GM12878 (cell line): ENCODE measurements around the gene TMEM150C. TPM values are rescaled to one million over a fixed set of nuclear protein-coding genes. Genes with fewer than 3 reads are reported as not detected.

Experiments
- ATAC-seq: fragments of 200-7000 bp; cut with Tn5 transposase; 3 replicates; pipeline ENCODE4 v1.9.1; 2020; ENCODE audit warnings: mild to moderate bottlenecking, moderate library complexity
- BruUV-seq: library from RNA; stranded (reverse); fragments of 400-500 nt; replicated peaks from 2 replicates; lab custom pipeline; 2021; lab: Mats Ljungman, UMichigan
- CTCF ChIA-PET: fragments of 300-600 bp; sonication (Branson Sonifier 250); formaldehyde crosslinking; extraction: SDS; loops from one replicate; lab custom pipeline; 2021; ENCODE audit warnings: inconsistent platforms; lab: Yijun Ruan, JAX
- POLR2A ChIA-PET: fragments of 350-600 bp; formaldehyde crosslinking; extraction: SDS; loops from one replicate; lab custom pipeline; 2021; ENCODE audit warnings: inconsistent platforms; lab: Charles Lee
- RAD21 ChIA-PET: fragments of 300-600 bp; sonication (Branson Sonifier 250); formaldehyde crosslinking; loops from one replicate; lab custom pipeline; 2023; ENCODE audit warnings: antibody characterized with exemption; ENCODE audit not compliant: unreplicated experiment; lab: Charles Lee
- SMC1A ChIA-PET: fragments of 300-600 bp; sonication (Branson Sonifier 250); formaldehyde crosslinking; loops from one replicate; lab custom pipeline; 2023; ENCODE audit not compliant: unreplicated experiment, uncharacterized antibody; lab: Charles Lee
- DNase-seq: peaks from one replicate; pipeline ENCODE4 v3.0.0-alpha.2; 2011; ENCODE audit warnings: low read depth, low spot score
- FAIRE-seq: peaks from 3 replicates; lab custom pipeline; 2011; peaks lifted over from hg19 to GRCh38; lab: Jason Lieb, UNC
- H2AFZ ChIP-seq: 2 replicates; pipeline ENCODE4 v1.6.0; 2011; ENCODE audit warnings: low read depth, low read length, control low read depth; ENCODE audit not compliant: control insufficient read depth
- H3K27ac ChIP-seq: 2 replicates; pipeline ENCODE4 v1.5.1; 2011; ENCODE audit warnings: control low read depth; ENCODE audit not compliant: control insufficient read depth, insufficient read depth
- H3K27me3 ChIP-seq, 2 experiments: replicated peaks in 1 of 2; 2 replicates each; pipeline versions ENCODE4 v1.6.0 to v1.6.1; 2011; ENCODE audit warnings: low read length in 1 of 2; ENCODE audit not compliant: control insufficient read depth in 2 of 2, insufficient read depth in 2 of 2
- H3K36me3 ChIP-seq, 2 experiments: 2 replicates each; pipeline ENCODE4 v1.5.1; 2011; ENCODE audit warnings: low read length in 1 of 2; ENCODE audit not compliant: control insufficient read depth in 2 of 2, insufficient read depth in 2 of 2
- H3K4me1 ChIP-seq: 2 replicates; pipeline ENCODE4 v1.6.1; 2011; ENCODE audit warnings: mild to moderate bottlenecking, low read length, moderate library complexity, mixed read lengths; ENCODE audit not compliant: control insufficient read depth, insufficient read depth
- H3K4me2 ChIP-seq: 2 replicates; pipeline ENCODE4 v1.6.0; 2011; ENCODE audit warnings: control low read depth; ENCODE audit not compliant: control insufficient read depth, insufficient read depth
- H3K4me3 ChIP-seq: fragments of 200-600 bp; sonication (generic); 2 replicates; pipeline ENCODE4 v1.5.1; 2016
- H3K79me2 ChIP-seq: 2 replicates; pipeline ENCODE4 v1.6.0; 2011; ENCODE audit warnings: low read length; ENCODE audit not compliant: control insufficient read depth, insufficient read depth
- H3K9ac ChIP-seq: 2 replicates; pipeline ENCODE4 v1.8.0; 2011; ENCODE audit warnings: low read length, control low read depth, mixed read lengths; ENCODE audit not compliant: control insufficient read depth, insufficient read depth
- H3K9me3 ChIP-seq: replicated peaks from 3 replicates; pipeline ENCODE4 v1.5.1; 2011; ENCODE audit warnings: mild to moderate bottlenecking, low read length; ENCODE audit not compliant: control insufficient read depth, insufficient read depth
- H4K20me1 ChIP-seq: 2 replicates; pipeline ENCODE4 v1.6.0; 2011; ENCODE audit not compliant: control insufficient read depth, insufficient read depth
- IRF4 ChIP-seq: IDR thresholded peaks from 2 replicates; pipeline ENCODE4 v1.6.1; 2011; ENCODE audit warnings: low read depth, low read length
- IRF5 ChIP-seq: fragments of 450-650 bp; IDR thresholded peaks from 2 replicates; pipeline ENCODE4 v1.6.1; 2017; ENCODE audit warnings: borderline replicate concordance
- LARP7 ChIP-seq: fragments of 450-650 bp; IDR thresholded peaks from 2 replicates; pipeline ENCODE4 v1.6.1; 2017; ENCODE audit warnings: mild to moderate bottlenecking
- NFYA ChIP-seq: IDR thresholded peaks from 2 replicates; pipeline ENCODE4 v1.6.1; 2011; ENCODE audit warnings: low read depth, mild to moderate bottlenecking, low read length, improper control_type of control experiment, borderline replicate concordance
- NR2C1 ChIP-seq: fragments of 450-650 bp; IDR thresholded peaks from 2 replicates; pipeline ENCODE4 v1.6.1; 2017; ENCODE audit warnings: antibody characterized with exemption, mild to moderate bottlenecking, moderate library complexity
- PAX8 ChIP-seq: fragments of 450-650 bp; IDR thresholded peaks from 2 replicates; pipeline ENCODE4 v1.6.1; 2017; ENCODE audit warnings: mild to moderate bottlenecking, moderate library complexity
- RCOR1 ChIP-seq: conservative IDR thresholded peaks from 2 replicates; pipeline ENCODE4 v1.6.1; 2012; ENCODE audit warnings: low read depth, low read length, improper control_type of control experiment
- SREBF2 ChIP-seq: IDR thresholded peaks from 2 replicates; pipeline ENCODE4 v1.6.1; 2012; ENCODE audit warnings: mild to moderate bottlenecking, low read length
- TCF3 ChIP-seq: IDR thresholded peaks from 2 replicates; pipeline ENCODE4 v1.6.1; 2012; ENCODE audit warnings: low read depth, mild to moderate bottlenecking, low read length, borderline replicate concordance; ENCODE audit not compliant: insufficient read depth
- ZBTB4 ChIP-seq: fragments of 450-650 bp; formaldehyde crosslinking; IDR thresholded peaks from 2 replicates; pipeline ENCODE4 v1.4.0; 2022; ENCODE audit warnings: mild to moderate bottlenecking, moderate library complexity
- ZNF622 ChIP-seq: fragments of 450-650 bp; IDR thresholded peaks from 2 replicates; pipeline ENCODE4 v1.6.1; 2017; ENCODE audit warnings: mild to moderate bottlenecking, inconsistent platforms
- ZSCAN29 ChIP-seq: fragments of 450-650 bp; IDR thresholded peaks from 2 replicates; pipeline ENCODE4 v1.6.1; 2017; ENCODE audit warnings: mild to moderate bottlenecking, moderate library complexity
- whole genome bisulfite sequencing: methylation state at CpG from one replicate; pipeline ENCODE4 v1.1.6; 2016; ENCODE audit warnings: low lambda C conversion rate; ENCODE audit not compliant: insufficient replicate concordance, insufficient coverage; ENCODE audit errors: missing lambda C conversion rate; 5-methylcytosine and 5-hydroxymethylcytosine counted together
- in situ Hi-C: fragments of 300-500 bp; cut with MboI; formaldehyde crosslinking; loops from 9 replicates; pipeline ENCODE4 v1.14.3; 2018; ENCODE audit warnings: mixed read lengths
- intact Hi-C: fragments of 100-400 bp; cut with micrococcal nuclease; formaldehyde crosslinking; loops from one replicate; pipeline ENCODE4 v1.14.2; 2022; ENCODE audit not compliant: unreplicated experiment
- polyA plus RNA-seq, 11 experiments: library from polyadenylated mRNA; depleted of rRNA in 4 of 11; unstranded in 6 of 11; stranded (reverse) in 5 of 11; fragments of >200 nt; fragmentation: Nextera tagmentation in 4 of 11; fragmentation: Illumina TruSeq in 1 of 11; extraction: Ambion mirVana in 4 of 11; extraction: Trizol in 1 of 11; gene quantifications; 1 replicate in 1 of 11; 2 replicates in 10 of 11; pipeline versions ENCODE4 v1.2.1 to v1.2.3, GENCODE V29; 2011 to 2016; ENCODE audit warnings: inconsistent platforms in 2 of 11, missing spikeins in 2 of 11, low read depth in 1 of 11
- total RNA-seq, 4 experiments: library from RNA; depleted of rRNA in 3 of 4; stranded (reverse); fragments of >200 nt in 3 of 4; fragmentation: Illumina TruSeq in 1 of 4; extraction: Trizol in 1 of 4; gene quantifications; 2 replicates each; pipeline versions ENCODE4 v1.2.1 to v1.2.3, GENCODE V29; 2013 to 2021

Gene TMEM150C
- total and polyA plus RNA-seq, 10 of the 15 experiments (the other 5 are each of a cell fraction or from before 2014, with no cell fraction given), result 0.04 to 0.78 (median 0.13) TPM; not detected in 2

DNA sequence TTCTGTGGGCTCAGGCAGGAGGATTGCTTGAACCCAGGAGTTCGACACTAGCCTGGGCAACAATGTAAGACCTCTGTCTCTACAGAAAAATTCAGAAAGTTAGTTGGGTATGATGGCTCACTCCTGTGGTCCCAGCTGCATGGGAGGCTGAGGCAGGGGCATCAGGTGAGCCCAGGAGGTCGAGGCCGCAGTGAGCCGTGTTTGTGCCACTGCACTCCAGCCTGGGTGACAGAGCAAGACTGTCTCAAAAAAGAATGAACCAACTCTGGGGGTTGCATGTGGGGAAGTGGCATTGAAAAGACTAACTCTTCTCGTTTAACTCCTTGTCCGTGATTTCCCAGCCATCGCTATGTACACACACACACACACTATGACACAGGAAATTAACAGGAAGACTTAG lies 104.5 kb downstream of the TMEM150C start (continued):
- TF ChIP-seq ZSCAN29, result no peak
- TF ChIP-seq IRF5, result no peak
- TF ChIP-seq TCF3, result no peak
- no peak for TF ChIP-seq LARP7
- no peak for TF ChIP-seq IRF4
- no peak for TF ChIP-seq SREBF2
- no peak for TF ChIP-seq NFYA

DNA sequence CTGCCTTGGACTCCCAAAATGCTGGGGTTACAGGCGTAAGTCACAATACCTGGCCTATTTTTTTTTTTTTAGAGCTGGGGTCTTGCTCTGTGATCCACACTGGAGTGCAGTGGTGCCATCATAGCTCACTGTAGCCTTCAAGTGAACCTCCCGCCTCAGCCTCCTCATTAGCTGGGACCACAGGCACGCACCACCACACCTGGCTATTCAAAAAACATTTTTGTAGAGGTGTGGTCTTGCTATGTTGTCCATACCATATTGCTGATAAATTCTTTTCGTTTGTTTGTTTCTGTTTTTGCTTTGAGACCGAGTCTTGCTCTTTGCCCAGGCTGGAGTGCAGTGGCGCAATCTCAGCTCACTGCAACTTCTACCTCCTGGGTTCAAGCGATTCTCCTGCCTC lies 109.8 kb downstream of the TMEM150C start:
- in situ Hi-C loops (no loop called here), intact Hi-C loops (no loop called here)
- SMC1A ChIA-PET, result no interaction called here
- no peak for FAIRE-seq
- Histone ChIP-seq H4K20me1 (no peaks in the 10 kb centered on the region), H3K27ac (no peak overlapping the region), H3K27me3 (no peaks in the 10 kb centered on the region), H2AFZ (no peak overlapping the region), H3K4me2 (no peak overlapping the region), H3K4me1 (no peaks in the 10 kb centered on the region), H3K9ac (no peak overlapping the region), H3K4me3 (no peak overlapping the region), H3K79me2 (no peaks in the 10 kb centered on the region; the same call in 1 of the 2 replicates), H3K36me3 (peaks cover 9 to 32% of the 10 kb centered on the region in 2 experiments), H3K9me3 (no peaks in the 10 kb centered on the region)
- POLR2A ChIA-PET, result interaction anchor here (0.6 to 1.1 kb wide), 2 partner anchors 10 to 14 kb away, joined by 3 read pairs; no protein-coding TSS in a partner anchor
- 90% methylated on average over 7 of the region's 7 CpGs for WGBS
- RAD21 ChIA-PET, result no interaction called here
- no peak for DNase-seq
- CTCF ChIA-PET, result interaction anchor here (0.8 kb wide), 1 partner anchor 10 kb away, joined by 3 read pairs; no protein-coding TSS in a partner anchor
- no TSS peak for BruUV-seq
- no peak for TF ChIP-seq RCOR1
- TF ChIP-seq NR2C1, result no peak
- no peak for TF ChIP-seq ZNF622
- no peak for TF ChIP-seq ZBTB4
- no peak for TF ChIP-seq PAX8
- ATAC-seq, result no peak
